MG63 (cell line): ENCODE data around the gene GOLGA6L7. TPM values are rescaled to one million over a fixed set of nuclear protein-coding genes. Genes with fewer than 3 reads are reported as not detected.
"Not testable (repeated sequence)": the region's sequence is repeated elsewhere in the genome, so short reads cannot be mapped to it uniquely, and the experiment has no call there.

Experiments used
- DNase-seq: peaks from one replicate; pipeline ENCODE4 v3.0.0-alpha.2; 2020
- H3K27me3 ChIP-seq: fragments of 250-450 bp; sonication (Bioruptor Pico); 2 replicates; pipeline ENCODE4 v1.5.1; 2020; ENCODE audit warnings: mild to moderate bottlenecking, moderate library complexity
- H3K36me3 ChIP-seq: fragments of 250-450 bp; sonication (Bioruptor Pico); 2 replicates; pipeline ENCODE4 v1.5.1; 2020; ENCODE audit warnings: mild to moderate bottlenecking, moderate library complexity
- H3K4me3 ChIP-seq: fragments of 250-450 bp; sonication (Bioruptor Pico); 2 replicates; pipeline ENCODE4 v1.5.1; 2020; ENCODE audit warnings: mild to moderate bottlenecking, moderate library complexity
- H3K9me3 ChIP-seq: fragments of 250-450 bp; sonication (Bioruptor Pico); 2 replicates; pipeline ENCODE4 v1.5.1; 2020; ENCODE audit warnings: mild to moderate bottlenecking, moderate library complexity
- total RNA-seq: library from RNA; depleted of rRNA; stranded (reverse); fragments of >200 nt; shearing (Covaris generic); gene quantifications from 2 replicates; pipeline ENCODE4 v1.2.3, GENCODE V29; 2014; ENCODE audit warnings: low replicate concordance; rRNA removed

The GOLGA6L7 gene
- total RNA-seq, 1 experiment from 2014 or later, result not detected

- H3K9me3 ChIP-seq, H3K27me3 ChIP-seq, H3K36me3 ChIP-seq, H3K4me3 ChIP-seq, DNase-seq: not testable (repeated sequence)
These were observed 29.2 kb downstream of the GOLGA6L7 start for GRCh38 chr15:28819019-28819929.

DNA sequence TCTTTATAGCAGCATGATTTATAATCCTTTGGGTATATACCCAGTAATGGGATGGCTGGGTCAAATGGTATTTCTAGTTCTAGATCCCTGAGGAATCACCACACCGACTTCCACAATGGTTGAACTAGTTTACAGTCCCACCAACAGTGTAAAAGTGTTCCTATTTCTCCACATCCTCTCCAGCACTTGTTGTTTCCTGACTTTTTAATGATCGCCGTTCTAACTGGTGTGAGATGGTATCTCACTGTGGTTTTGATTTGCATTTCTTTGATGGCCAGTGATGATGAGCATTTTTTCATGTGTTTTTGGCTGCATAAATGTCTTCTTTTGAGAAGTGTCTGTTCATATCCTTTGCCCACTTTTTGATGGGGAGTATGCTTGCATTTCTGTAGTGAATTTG is 30.3 kb downstream of the GOLGA6L7 start:
- H3K9me3 ChIP-seq, DNase-seq, H3K36me3 ChIP-seq, H3K27me3 ChIP-seq, H3K4me3 ChIP-seq: not testable (repeated sequence)

- H3K27me3 ChIP-seq, H3K4me3 ChIP-seq, H3K9me3 ChIP-seq, H3K36me3 ChIP-seq, DNase-seq: not testable (repeated sequence)
These were observed 34.4 kb downstream of the GOLGA6L7 start for GRCh38 chr15:28814059-28814458.

DNA sequence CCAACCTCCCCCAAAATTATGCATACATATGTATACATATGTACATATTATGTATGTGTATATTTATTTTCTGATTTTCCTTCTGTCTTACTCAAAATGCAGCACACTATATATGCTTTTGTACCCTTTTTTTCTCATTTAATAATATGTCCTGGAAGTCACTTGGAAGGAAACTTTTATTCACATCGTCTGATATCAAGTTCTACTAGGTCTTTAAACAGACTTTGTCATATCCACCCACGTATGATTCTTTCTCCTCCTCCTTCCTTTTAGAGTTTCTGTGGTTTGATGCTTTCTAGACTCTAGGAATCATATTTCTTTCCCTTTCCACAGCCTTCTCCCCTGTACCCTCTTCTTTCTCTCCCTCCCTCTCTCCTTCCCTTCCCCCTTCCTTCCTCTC is 35.1 kb downstream of the GOLGA6L7 start:
- not testable (repeated sequence) for H3K36me3 ChIP-seq, H3K27me3 ChIP-seq, H3K4me3 ChIP-seq, H3K9me3 ChIP-seq, DNase-seq

- H3K36me3 ChIP-seq, DNase-seq, H3K27me3 ChIP-seq, H3K4me3 ChIP-seq, H3K9me3 ChIP-seq: not testable (repeated sequence)
These were observed 36.4 kb downstream of the GOLGA6L7 start for GRCh38 chr15:28811852-28812550.

- not testable (repeated sequence) for H3K9me3 ChIP-seq, H3K4me3 ChIP-seq, H3K36me3 ChIP-seq, DNase-seq, H3K27me3 ChIP-seq
These were observed 38.0 kb downstream of the GOLGA6L7 start for GRCh38 chr15:28810444-28810843.

DNA sequence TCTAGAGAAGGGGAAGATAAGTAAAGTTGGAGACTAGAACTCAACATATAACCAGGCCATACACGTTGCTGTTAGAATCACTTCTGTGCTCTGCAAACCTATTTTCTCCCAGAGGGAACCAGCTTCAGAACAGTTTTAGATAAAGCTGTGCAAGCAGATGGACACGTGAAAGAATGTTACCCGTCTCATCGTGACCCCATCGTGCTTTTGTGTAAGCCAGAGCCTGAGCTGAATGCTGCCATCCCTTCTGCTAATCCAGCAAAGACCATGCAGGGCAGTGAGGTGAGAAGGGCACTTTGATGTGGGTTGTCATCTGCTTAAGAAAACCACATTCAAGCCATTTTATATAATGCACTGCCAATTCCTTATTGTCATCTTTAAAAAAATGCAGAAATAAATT is 40.3 kb downstream of the GOLGA6L7 start:
- H3K27me3 ChIP-seq, H3K4me3 ChIP-seq, DNase-seq, H3K9me3 ChIP-seq, H3K36me3 ChIP-seq: not testable (repeated sequence)

GRCh38 chr15:28800366-28800765 is 48.1 kb downstream of the GOLGA6L7 start:
- H3K27me3 ChIP-seq, H3K9me3 ChIP-seq, DNase-seq, H3K36me3 ChIP-seq, H3K4me3 ChIP-seq: not testable (repeated sequence)

DNA sequence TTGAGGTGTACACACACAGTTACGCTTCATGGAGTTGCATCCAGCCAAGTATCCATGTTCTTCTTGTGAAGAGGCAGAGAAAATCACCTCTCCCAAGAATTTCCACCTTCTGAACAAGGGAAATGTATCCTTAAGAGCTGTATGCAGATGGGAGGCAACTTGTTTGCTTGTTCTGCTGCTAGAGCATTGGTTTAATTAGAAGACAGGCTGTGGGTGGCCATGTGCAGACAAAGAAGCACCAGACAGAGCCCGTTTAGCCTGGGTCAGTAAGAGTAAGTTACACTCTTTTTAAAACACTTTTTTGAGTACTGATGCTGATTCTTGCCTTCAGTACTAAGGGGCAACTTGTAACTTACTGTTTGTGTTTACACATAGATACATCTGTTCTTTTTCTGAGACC is 50.2 kb downstream of the GOLGA6L7 start:
- H3K4me3 ChIP-seq, H3K36me3 ChIP-seq, DNase-seq, H3K27me3 ChIP-seq, H3K9me3 ChIP-seq: not testable (repeated sequence)

GRCh38 chr15:28794231-28794630 is 54.2 kb downstream of the GOLGA6L7 start:
- H3K36me3 ChIP-seq, DNase-seq, H3K4me3 ChIP-seq, H3K27me3 ChIP-seq, H3K9me3 ChIP-seq: not testable (repeated sequence)

Other genes starting within 250 kb of the GOLGA6L7 start
- gene GOLGA8M, start 136.2 kb downstream of the GOLGA6L7 start, total RNA-seq, result 1.3 TPM in 1 of 2 replicates, not detected in the other
- gene APBA2, start 37.3 kb upstream of the GOLGA6L7 start, total RNA-seq, result 20.0 and 28.0 TPM in 2 replicates